SU-DHL-6 (cell line): ENCODE data around the gene DGKG.

Experiments
- H2AFZ ChIP-seq: fragments of 200-600 bp; sonication (generic); 2 replicates; pipeline ENCODE4 v1.6.1; 2014; ENCODE audit warnings: low read depth, mild to moderate bottlenecking, moderate library complexity, mixed read lengths, antibody characterized with exemption, low read length; ENCODE audit not compliant: severe bottlenecking
- H3F3A ChIP-seq: fragments of 200-600 bp; shearing (Covaris generic); 2 replicates; pipeline ENCODE4 v1.6.0; 2016; ENCODE audit warnings: antibody characterized with exemption, mild to moderate bottlenecking; ENCODE audit not compliant: insufficient read depth
- H3K27ac ChIP-seq: fragments of 200-600 bp; sonication (generic); 2 replicates; pipeline ENCODE4 v1.5.1; 2016; ENCODE audit warnings: low read depth, mild to moderate bottlenecking, low read length, moderate library complexity, mixed read lengths
- H3K27me3 ChIP-seq: fragments of 200-600 bp; sonication (generic), shearing (Covaris generic); 2 replicates; pipeline ENCODE4 v1.6.0; 2014; ENCODE audit warnings: mild to moderate bottlenecking, low read length
- H3K36me3 ChIP-seq: fragments of 200-600 bp; sonication (generic); 2 replicates; pipeline ENCODE4 v1.6.1; 2014; ENCODE audit warnings: mild to moderate bottlenecking, low read length, mixed read lengths
- H3K4me2 ChIP-seq: fragments of 300-600, 200-600 bp; shearing (Covaris generic), sonication (generic); 2 replicates; pipeline ENCODE4 v1.6.0; 2014; ENCODE audit warnings: low read length, low read depth, mild to moderate bottlenecking; ENCODE audit not compliant: poor library complexity, severe bottlenecking
- H3K4me3 ChIP-seq: fragments of 200-600 bp; sonication (generic); 2 replicates; pipeline ENCODE4 v1.5.1; 2014; ENCODE audit warnings: antibody characterized with exemption, low read length, mild to moderate bottlenecking, mixed read lengths; ENCODE audit not compliant: insufficient read depth, poor library complexity, severe bottlenecking
- H3K79me2 ChIP-seq: fragments of 200-600 bp; sonication (generic); 2 replicates; pipeline ENCODE4 v1.6.1; 2014; ENCODE audit warnings: mild to moderate bottlenecking, low read length, moderate library complexity; ENCODE audit not compliant: insufficient read depth
- H3K9ac ChIP-seq: fragments of 200-600 bp; sonication (generic); 2 replicates; pipeline ENCODE4 v1.7.0; 2014; ENCODE audit warnings: mild to moderate bottlenecking, low read length
- H3K9me2 ChIP-seq: fragments of 200-600 bp; sonication (generic); replicated peaks from 2 replicates; pipeline ENCODE4 v1.6.1; 2014; ENCODE audit warnings: low read length; ENCODE audit not compliant: insufficient read depth
- H3K9me3 ChIP-seq: fragments of 200-600 bp; sonication (generic); 2 replicates; pipeline ENCODE4 v1.6.1; 2014; ENCODE audit warnings: low read length, mixed read lengths; ENCODE audit not compliant: insufficient read depth
- H4K20me1 ChIP-seq: fragments of 200-600 bp; sonication (generic); 2 replicates; pipeline ENCODE4 v1.6.1; 2014; ENCODE audit warnings: low read depth, mild to moderate bottlenecking, antibody characterized with exemption, low read length, moderate library complexity, mixed read lengths
- CTCF ChIP-seq: fragments of 200-600 bp; sonication (generic); IDR thresholded peaks from one replicate; pipeline ENCODE4 v1.5.1; 2017; ENCODE audit warnings: antibody characterized with exemption, mild to moderate bottlenecking, low read length, moderate library complexity; ENCODE audit not compliant: insufficient read depth, poor library complexity, severe bottlenecking
- EZH2phosphoT487 ChIP-seq: fragments of 200-600 bp; sonication (generic), shearing (Covaris generic); conservative IDR thresholded peaks from 2 replicates; pipeline ENCODE4 v1.6.1; 2018; ENCODE audit warnings: mild to moderate bottlenecking, antibody characterized with exemption, low read length, moderate library complexity, mixed read lengths

The DGKG gene

GRCh38 chr3:186166491-186167288 lies 195.3 kb downstream of the DGKG start:
- no peaks in the 10 kb centered on the region for H3K9me3 ChIP-seq
- no peak overlapping the region for H3K9ac ChIP-seq
- no peaks in the 10 kb centered on the region for H3K79me2 ChIP-seq
- H3K4me3 ChIP-seq = no peak overlapping the region
- H3F3A ChIP-seq = no peaks in the 10 kb centered on the region
- H3K9me2 ChIP-seq = no peaks in the 10 kb centered on the region
- H3K4me2 ChIP-seq = no peak overlapping the region
- H3K36me3 ChIP-seq = no peaks in the 10 kb centered on the region
- no peak overlapping the region for H3K27ac ChIP-seq
- H3K27me3 ChIP-seq = no peaks in the 10 kb centered on the region
- no peak overlapping the region for H2AFZ ChIP-seq
- no peak for TF ChIP-seq CTCF
- TF ChIP-seq EZH2phosphoT487 = no peak
- H4K20me1 ChIP-seq = no peaks in the 10 kb centered on the region

GRCh38 chr3:186166036-186166435 lies 196.0 kb downstream of the DGKG start:
- Histone ChIP-seq H3K4me2 (no peak overlapping the region), H3K36me3 (no peaks in the 10 kb centered on the region), H3K79me2 (no peaks in the 10 kb centered on the region), H3K27me3 (no peaks in the 10 kb centered on the region), H2AFZ (no peak overlapping the region), H3K9me3 (no peaks in the 10 kb centered on the region), H3K9ac (no peak overlapping the region), H3K4me3 (no peak overlapping the region), H3K27ac (no peak overlapping the region), H3F3A (no peaks in the 10 kb centered on the region), H4K20me1 (no peaks in the 10 kb centered on the region), H3K9me2 (no peaks in the 10 kb centered on the region)
- TF ChIP-seq EZH2phosphoT487 = no peak
- no peak for TF ChIP-seq CTCF

GRCh38 chr3:186165331-186165730 lies 196.7 kb downstream of the DGKG start:
- no peaks in the 10 kb centered on the region for H3K9me2 ChIP-seq
- no peaks in the 10 kb centered on the region for H3K27me3 ChIP-seq
- H3K79me2 ChIP-seq = no peaks in the 10 kb centered on the region
- no peak overlapping the region for H3K4me3 ChIP-seq
- H3K9ac ChIP-seq = no peak overlapping the region
- no peaks in the 10 kb centered on the region for H4K20me1 ChIP-seq
- H3F3A ChIP-seq = no peaks in the 10 kb centered on the region
- no peak overlapping the region for H2AFZ ChIP-seq
- no peaks in the 10 kb centered on the region for H3K36me3 ChIP-seq
- no peak overlapping the region for H3K4me2 ChIP-seq
- H3K9me3 ChIP-seq = no peaks in the 10 kb centered on the region
- TF ChIP-seq CTCF (no peak), EZH2phosphoT487 (no peak)
- no peak overlapping the region for H3K27ac ChIP-seq
